SJCRH30 (cell line): ENCODE measurements around the gene PBX4. TPM values are rescaled to one million over a fixed set of nuclear protein-coding genes. Genes with fewer than 3 reads are reported as not detected.
"Not testable (repeated sequence)": the region's sequence is repeated elsewhere in the genome, so short reads cannot be mapped to it uniquely, and the experiment has no call there.

Experiments used
- DNase-seq, 2 experiments: peaks; one replicate each; pipeline ENCODE4 v3.0.0-alpha.2; 2015 to 2020
- H3K27ac ChIP-seq: fragments of 250-450 bp; sonication (Bioruptor Pico); 2 replicates; pipeline ENCODE4 v1.5.1; 2020; ENCODE audit warnings: mild to moderate bottlenecking, moderate library complexity
- H3K27me3 ChIP-seq: fragments of 250-450 bp; sonication (Bioruptor Pico); 2 replicates; pipeline ENCODE4 v1.5.1; 2020; ENCODE audit warnings: mild to moderate bottlenecking, moderate library complexity
- H3K36me3 ChIP-seq: fragments of 250-450 bp; sonication (Bioruptor Pico); 2 replicates; pipeline ENCODE4 v1.5.1; 2020; ENCODE audit warnings: mild to moderate bottlenecking, moderate library complexity
- H3K4me1 ChIP-seq: fragments of 250-450 bp; sonication (Bioruptor Pico); 2 replicates; pipeline ENCODE4 v1.5.1; 2020; ENCODE audit warnings: mild to moderate bottlenecking, moderate library complexity
- H3K4me3 ChIP-seq: fragments of 250-450 bp; sonication (Bioruptor Pico); 2 replicates; pipeline ENCODE4 v1.5.1; 2020; ENCODE audit warnings: mild to moderate bottlenecking, moderate library complexity
- H3K9me3 ChIP-seq: fragments of 250-450 bp; sonication (Bioruptor Pico); replicated peaks from 2 replicates; pipeline ENCODE4 v1.5.1; 2020; ENCODE audit warnings: mild to moderate bottlenecking, moderate library complexity
- total RNA-seq: library from RNA; depleted of rRNA; stranded (reverse); fragments of >200 nt; shearing (Covaris generic); gene quantifications from 2 replicates; pipeline ENCODE4 v1.2.3, GENCODE V29; 2014

The PBX4 gene
- total RNA-seq, 1 experiment from 2014 or later, result 3.6 TPM

DNA sequence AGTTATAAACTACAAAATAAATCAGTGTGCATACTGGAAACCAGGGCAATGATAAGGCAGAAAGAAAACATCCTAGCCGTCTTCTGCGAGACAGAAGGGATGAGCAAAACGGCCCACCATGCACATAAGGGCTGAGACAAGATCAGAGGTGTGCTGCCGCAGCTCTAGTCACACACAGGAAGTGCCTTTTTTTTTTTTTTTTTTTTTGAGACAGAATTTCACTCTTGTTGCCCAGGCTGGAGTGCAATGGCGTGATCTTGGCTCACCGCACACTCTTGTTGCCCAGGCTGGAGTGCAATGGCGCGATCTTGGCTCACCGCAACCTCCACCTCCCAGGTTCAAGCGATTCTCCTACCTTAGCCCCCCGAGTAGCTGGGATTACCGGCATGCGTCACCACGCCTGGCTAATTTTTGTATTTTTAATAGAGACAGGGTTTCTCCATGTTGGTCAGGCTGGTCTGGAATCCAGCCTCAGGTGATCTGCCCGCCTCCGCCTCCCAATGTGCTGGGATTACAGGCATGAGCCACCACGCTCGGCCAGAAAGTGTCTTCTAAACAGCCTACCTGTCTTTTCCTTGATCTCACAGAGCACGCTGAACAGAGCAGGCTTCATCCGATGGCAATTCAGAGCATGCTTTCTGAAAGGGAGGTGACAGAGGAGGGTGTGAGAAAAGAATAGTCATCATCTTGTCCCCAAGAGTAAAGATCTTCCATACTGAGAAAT lies 19.6 kb downstream of the PBX4 start:
- H3K27ac ChIP-seq, DNase-seq: not testable (repeated sequence)

DNA sequence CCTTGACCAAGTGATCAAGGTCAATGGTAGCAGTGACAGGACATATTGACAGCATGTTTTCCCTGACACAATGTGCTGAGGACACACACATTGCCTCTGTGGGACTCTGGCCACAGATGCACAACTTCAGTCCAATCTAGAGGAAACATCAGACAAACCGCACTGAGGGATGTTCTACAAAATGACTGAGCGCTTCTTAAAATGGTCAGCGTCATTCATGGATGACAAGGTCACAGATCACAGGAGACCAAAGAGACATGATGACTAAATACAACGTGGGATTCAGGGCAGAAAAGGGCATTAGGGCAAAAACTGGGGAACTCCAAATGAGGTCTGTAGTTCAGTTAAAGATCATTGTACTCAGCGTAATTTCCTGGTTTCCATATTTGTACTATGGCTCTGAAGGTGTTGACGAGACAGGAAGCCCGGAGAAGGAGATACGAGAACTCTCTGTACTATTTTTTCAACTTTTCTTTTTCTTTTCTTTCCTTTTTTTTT lies 20.6 kb downstream of the PBX4 start:
- Histone ChIP-seq H3K36me3 (no peaks in the 10 kb centered on the region), H3K9me3 (no peaks in the 10 kb centered on the region), H3K4me3 (no peak overlapping the region), H3K27me3 (no peaks in the 10 kb centered on the region), H3K27ac (no peak overlapping the region), H3K4me1 (no peaks in the 10 kb centered on the region)
- no peak for DNase-seq

More for the DNA sequence above, 19.6 kb downstream of the PBX4 start:
- not testable (repeated sequence) for H3K27me3 ChIP-seq, H3K4me1 ChIP-seq, H3K9me3 ChIP-seq, H3K36me3 ChIP-seq, H3K4me3 ChIP-seq

DNA sequence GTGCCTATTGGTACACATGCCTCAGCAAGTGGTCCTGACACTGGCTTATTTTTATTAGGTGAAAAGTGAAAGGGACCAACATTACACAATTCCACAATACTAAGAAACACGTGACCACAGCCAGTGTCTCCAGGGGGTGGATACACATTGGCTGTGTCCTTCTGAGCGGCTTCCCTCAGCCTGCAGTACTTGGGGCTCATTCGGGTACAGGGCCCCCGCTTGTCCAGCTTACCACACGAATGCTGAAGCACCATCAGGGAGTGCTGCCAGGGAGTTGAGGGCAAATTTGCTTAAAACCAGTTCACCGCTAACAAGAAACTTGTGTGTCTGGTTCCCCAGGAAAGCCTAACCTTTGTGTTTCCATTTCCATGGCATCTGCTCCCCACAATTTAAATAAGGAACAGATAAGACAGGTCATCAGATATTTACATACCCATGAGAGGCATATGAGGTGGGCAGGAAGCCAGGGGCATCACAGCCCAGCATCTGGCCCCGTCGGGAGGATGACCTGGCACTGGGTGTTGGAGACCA lies 23.3 kb downstream of the PBX4 start:
- no peak overlapping the region for H3K27ac ChIP-seq
- H3K4me3 ChIP-seq, result no peak overlapping the region
- DNase-seq, result no peak
- H3K9me3 ChIP-seq, result no peaks in the 10 kb centered on the region
- no peaks in the 10 kb centered on the region for H3K36me3 ChIP-seq
- H3K4me1 ChIP-seq, result peaks cover 11% of the 10 kb centered on the region
- H3K27me3 ChIP-seq, result no peaks in the 10 kb centered on the region

DNA sequence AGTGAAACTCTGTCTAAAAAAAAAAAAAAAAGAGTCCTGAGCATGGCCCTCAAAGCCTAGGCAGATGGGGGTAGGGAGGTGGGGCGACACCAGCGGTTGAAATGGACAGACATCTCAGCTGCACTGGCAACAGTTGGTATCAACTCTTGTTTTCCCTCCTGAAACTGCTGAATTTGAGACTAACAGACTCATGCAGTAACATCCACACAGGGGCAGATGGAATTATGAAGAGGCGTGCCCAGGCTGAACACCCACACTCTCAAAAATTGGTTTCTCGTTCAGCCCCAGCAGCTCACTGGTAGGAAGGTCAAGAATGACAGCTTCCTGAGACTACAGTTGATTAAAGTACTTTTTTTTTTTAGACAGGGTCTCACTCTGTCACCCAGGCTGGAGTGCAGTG lies 24.1 kb downstream of the PBX4 start:
- no peaks in the 10 kb centered on the region for H3K9me3 ChIP-seq
- peaks cover 11% of the 10 kb centered on the region for H3K4me1 ChIP-seq
- H3K4me3 ChIP-seq, result no peak overlapping the region
- H3K36me3 ChIP-seq, result no peaks in the 10 kb centered on the region
- no peaks in the 10 kb centered on the region for H3K27me3 ChIP-seq
- H3K27ac ChIP-seq, result no peak overlapping the region
- no peak for DNase-seq

DNA sequence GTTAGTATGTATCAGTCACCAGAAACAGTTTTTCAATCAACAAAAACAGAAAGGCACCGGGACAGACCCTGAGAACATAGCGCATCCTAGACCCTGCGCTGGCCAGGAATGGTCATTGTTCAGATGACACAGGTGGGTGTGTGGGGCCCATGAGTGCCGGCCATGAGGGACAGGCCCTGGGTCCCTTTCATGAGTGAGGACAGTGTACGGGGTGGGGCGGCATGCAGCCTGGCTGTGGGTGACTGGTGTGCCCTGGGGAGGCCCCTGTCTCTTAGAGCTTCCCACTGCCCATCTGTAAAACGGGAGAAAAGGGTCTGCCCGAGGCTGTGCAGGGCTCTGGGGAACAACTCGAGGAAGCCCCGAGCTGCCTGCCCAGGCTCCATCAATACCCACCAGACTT lies 25.8 kb downstream of the PBX4 start:
- no peaks in the 10 kb centered on the region for H3K9me3 ChIP-seq

DNA sequence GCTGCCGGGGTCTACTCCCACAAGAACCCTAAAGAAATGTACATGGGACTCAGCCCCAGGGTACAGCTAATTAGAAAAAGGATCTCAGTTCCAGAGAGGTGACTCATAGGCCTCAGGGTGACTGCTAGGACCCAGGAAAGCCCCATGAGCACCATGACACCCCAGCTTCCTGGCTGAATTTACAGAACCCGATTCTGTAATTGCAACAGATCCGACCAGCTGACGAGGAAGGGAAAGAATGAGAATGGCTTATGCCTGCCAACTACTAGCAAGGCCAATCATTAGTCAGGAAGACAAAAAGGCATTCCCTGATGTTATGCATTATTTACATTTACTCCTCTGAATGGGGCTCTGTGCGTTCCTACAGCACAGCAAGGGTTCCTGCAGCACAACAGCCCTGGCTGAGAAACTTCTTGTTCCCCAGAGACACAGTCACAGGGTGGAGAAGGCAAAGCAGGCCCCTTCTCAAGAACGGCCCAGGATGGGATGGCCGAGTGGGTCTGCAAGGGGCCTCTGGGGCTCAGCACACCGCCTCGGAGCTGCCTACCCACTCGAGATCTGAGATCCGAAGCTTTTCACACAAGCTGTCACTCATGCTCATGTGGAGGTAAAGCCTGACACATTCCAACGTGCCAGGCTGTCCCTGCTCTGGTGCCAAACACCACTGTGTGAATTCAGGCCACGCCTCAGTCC lies 27.2 kb downstream of the PBX4 start:
- DNase-seq, result peak; percentile 78 to 85
- peak overlapping the region; percentile 7; the same call in 1 of the 2 replicates for H3K4me3 ChIP-seq
- no peaks in the 10 kb centered on the region for H3K36me3 ChIP-seq
- peak overlapping the region; percentile 50 for H3K27ac ChIP-seq
- no peaks in the 10 kb centered on the region for H3K9me3 ChIP-seq
- H3K4me1 ChIP-seq, result peaks cover 11% of the 10 kb centered on the region
- no peaks in the 10 kb centered on the region for H3K27me3 ChIP-seq

More for the DNA sequence above, 25.8 kb downstream of the PBX4 start:
- no peaks in the 10 kb centered on the region for H3K36me3 ChIP-seq
- peaks cover 11% of the 10 kb centered on the region for H3K4me1 ChIP-seq
- no peak for DNase-seq
- H3K4me3 ChIP-seq, result no peak overlapping the region
- no peaks in the 10 kb centered on the region for H3K27me3 ChIP-seq
- no peak overlapping the region; the same call in 1 of the 2 replicates for H3K27ac ChIP-seq

DNA sequence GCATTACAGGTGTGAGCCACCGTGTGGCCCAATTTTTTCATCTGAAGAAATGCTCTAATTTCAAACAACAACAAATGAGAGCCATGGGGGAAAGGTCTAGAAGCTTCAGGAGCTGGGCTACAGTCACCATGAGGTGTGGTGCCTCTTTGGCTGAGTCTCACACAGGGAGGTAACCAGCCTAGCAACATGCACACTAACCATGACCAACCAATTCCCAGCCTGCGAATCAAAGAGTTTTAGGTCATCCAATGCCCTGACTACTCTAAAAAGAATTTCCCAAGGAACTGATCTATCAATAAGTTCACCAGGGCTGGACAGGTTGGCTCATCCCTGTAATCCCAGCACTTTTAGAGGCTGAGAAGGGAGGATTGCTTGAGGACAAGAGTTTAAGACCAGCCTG lies 29.9 kb downstream of the PBX4 start:
- Histone ChIP-seq H3K4me3 (no peak overlapping the region), H3K27me3 (no peaks in the 10 kb centered on the region), H3K4me1 (peaks cover 11% of the 10 kb centered on the region), H3K36me3 (no peaks in the 10 kb centered on the region), H3K27ac (no peak overlapping the region), H3K9me3 (no peaks in the 10 kb centered on the region)
- DNase-seq, result no peak

DNA sequence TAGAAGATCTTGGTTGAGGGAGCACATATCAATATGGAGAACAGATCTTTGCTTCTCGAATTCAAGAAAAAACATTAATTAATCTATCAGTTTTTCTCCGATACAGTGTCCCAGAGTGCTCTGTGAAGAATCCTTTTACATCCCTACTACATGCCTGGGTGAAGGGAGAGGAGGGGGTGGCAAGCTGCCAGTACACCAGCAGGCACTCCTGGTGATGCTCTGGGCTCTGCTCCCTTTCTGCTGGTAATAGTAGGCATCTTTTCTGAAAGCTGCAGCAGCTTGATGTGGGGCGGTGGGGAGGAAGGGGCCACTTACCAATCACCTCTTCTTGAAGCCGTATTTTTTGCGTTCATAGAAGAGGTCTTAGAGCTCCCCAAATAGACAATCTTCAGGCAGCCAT lies 30.7 kb downstream of the PBX4 start:
- H3K27ac ChIP-seq, result no peak overlapping the region
- DNase-seq, result no peak
- H3K4me3 ChIP-seq, result no peak overlapping the region
- no peaks in the 10 kb centered on the region for H3K27me3 ChIP-seq
- H3K4me1 ChIP-seq, result peaks cover 11% of the 10 kb centered on the region
- H3K9me3 ChIP-seq, result no peaks in the 10 kb centered on the region
- no peaks in the 10 kb centered on the region for H3K36me3 ChIP-seq

DNA sequence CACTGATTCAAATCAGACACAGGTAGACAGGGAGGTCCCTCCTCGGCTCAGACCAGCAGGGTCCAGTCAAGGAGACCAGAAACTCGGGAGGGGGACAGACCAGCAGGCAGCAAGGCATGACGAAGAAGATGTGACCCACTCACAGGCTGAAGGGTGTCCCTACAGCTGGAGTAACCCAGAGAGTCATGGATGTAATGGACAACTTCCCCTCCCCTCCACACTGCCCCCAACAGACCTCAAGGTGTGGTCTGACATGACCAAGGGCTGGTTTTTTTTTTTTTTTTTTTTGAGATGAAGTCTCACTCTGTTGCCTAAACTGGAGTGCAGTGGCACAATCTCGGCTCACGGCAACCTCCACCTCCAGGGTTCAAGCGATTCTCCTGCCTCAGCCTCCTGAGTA lies 34.1 kb downstream of the PBX4 start:
- H3K27ac ChIP-seq, result no peak overlapping the region
- H3K9me3 ChIP-seq, result no peaks in the 10 kb centered on the region
- no peak overlapping the region for H3K4me3 ChIP-seq
- no peaks in the 10 kb centered on the region for H3K36me3 ChIP-seq
- DNase-seq, result no peak
- peaks cover 2% of the 10 kb centered on the region; the same call in 1 of the 2 replicates for H3K4me1 ChIP-seq
- no peaks in the 10 kb centered on the region for H3K27me3 ChIP-seq

DNA sequence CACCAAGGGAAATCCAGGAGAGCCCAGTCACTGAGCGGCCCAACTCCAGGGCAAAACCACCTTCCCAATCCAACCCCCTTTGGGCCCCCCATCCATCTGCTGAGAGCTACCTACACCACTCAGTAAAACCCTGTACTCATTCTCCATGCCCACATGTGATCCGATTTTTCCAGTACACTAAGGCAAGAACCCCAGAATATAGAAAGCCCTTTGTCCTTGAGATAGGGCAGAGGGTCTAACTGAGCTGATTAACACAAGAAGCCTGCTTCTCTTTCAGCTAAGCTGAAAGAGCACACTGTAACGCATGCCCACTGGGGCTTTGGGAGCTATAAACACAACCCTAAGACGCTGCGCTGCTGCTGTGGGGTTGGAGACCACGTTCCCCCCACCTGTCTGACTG lies 36.0 kb downstream of the PBX4 start:
- H3K36me3 ChIP-seq, result no peaks in the 10 kb centered on the region
- peaks cover 8% of the 10 kb centered on the region for H3K4me1 ChIP-seq
- H3K9me3 ChIP-seq, result no peaks in the 10 kb centered on the region
- no peak overlapping the region for H3K27ac ChIP-seq
- DNase-seq, result no peak
- no peak overlapping the region for H3K4me3 ChIP-seq
- no peaks in the 10 kb centered on the region for H3K27me3 ChIP-seq

DNA sequence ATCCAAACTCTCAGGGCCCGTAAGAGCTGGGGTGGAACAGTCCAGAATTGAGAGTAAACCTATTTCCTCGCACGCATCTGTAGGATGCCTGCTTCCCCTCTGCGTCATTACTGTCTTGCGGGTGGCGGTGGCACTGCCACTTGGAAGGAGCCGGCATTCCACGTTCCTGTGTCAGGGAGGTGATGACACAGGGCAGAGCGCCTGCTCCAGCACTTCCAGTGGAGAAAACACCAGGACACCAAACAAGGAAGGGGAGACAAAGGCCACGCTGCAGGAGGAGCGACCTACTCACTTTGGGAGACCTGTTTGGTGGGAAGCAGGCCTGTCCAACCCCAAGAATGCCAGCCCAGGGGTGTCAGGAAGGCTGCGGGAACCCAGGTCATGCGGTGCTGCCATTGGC lies 37.1 kb downstream of the PBX4 start:
- Histone ChIP-seq H3K36me3 (no peaks in the 10 kb centered on the region), H3K9me3 (no peaks in the 10 kb centered on the region), H3K27ac (no peak overlapping the region), H3K27me3 (no peaks in the 10 kb centered on the region), H3K4me1 (peaks cover 16% of the 10 kb centered on the region), H3K4me3 (no peak overlapping the region)
- no peak for DNase-seq

DNA sequence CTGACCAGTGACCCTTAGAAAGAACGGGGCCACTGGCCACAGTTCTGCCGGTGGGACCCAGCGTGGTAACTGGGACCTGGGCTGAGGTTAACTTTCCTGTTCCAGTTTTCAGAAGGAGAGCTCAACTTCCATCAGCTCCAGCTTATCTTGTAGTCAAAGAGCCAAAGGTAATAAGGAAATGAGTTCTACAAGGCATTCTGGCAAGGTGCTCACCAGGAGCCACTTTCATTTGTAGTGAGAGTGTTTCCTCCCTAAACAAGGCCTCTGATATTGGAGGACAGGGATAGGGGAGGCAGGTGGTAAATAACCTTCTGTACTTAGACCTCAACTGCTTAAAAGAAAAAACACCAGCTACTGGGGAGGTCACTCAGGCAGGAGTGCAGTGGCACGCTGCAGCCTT lies 38.1 kb downstream of the PBX4 start:
- H3K4me3 ChIP-seq, result no peak overlapping the region
- H3K9me3 ChIP-seq, result no peaks in the 10 kb centered on the region
- DNase-seq, result no peak
- H3K27me3 ChIP-seq, result no peaks in the 10 kb centered on the region
- H3K27ac ChIP-seq, result no peak overlapping the region
- H3K36me3 ChIP-seq, result no peaks in the 10 kb centered on the region
- peaks cover 16% of the 10 kb centered on the region for H3K4me1 ChIP-seq

DNA sequence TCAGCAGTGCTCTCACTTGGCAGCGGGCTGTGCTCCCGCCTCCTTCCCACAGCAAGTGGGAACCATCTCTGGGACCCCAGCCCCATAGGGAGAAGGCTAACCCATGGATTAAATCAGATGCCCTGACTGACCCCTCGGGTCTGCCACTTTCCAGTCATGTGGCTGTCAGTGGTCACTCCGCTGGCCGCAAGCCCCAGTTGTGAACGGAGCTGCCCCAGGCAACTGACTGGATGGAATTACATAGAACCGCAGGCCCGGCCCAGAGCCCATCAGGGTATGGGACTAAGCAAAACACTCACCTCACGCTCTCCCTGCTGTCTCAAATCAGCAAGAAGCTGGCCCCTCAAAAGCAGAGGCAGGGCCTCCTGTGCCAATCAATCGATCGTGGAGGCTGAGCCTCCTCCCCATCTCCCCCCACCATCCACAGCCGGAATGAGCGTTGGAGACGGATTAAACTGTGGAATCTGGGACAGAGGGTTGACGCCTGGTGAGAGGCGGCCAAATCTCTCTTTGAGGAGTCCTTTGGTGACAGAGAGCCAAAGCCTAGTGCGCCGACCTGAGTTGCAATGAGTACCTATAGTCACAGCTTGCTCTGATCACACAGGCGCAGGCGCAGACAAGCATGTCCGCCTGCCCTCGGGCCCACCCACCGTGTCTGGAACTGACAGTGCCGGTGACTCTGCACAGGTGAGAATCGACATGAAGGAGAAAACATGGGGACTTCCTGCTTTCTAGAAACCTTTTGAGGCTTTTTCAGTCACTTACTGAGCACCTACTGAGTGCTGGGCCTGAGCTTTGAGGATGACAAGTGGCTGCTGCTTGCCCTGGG lies 38.7 kb downstream of the PBX4 start:
- Histone ChIP-seq H3K4me1 (peaks cover 16% of the 10 kb centered on the region), H3K36me3 (no peaks in the 10 kb centered on the region), H3K4me3 (no peak overlapping the region), H3K27me3 (no peaks in the 10 kb centered on the region), H3K9me3 (no peaks in the 10 kb centered on the region), H3K27ac (peak overlapping the region; percentile 26; the same call in 1 of the 2 replicates)
- DNase-seq, result peak; percentile 58 to 74

DNA sequence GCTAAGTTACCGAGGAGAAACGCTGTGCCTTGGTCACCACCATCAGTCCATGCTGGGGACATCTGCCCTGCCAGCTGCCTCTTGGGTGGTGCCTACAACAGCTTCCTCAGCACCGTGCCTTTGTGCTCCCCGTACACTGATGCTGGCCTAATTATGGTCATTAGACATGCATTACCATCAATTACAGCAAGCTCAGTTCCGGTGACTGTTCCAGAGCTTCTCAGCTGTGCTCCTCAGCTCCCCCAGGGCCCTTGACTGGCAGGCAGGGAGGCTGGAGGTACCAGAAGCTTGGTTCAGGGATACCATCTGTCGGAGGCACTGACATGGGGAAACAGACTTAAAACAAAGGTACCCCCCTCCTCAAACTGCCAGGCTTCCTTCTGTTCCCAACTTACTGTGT lies 40.2 kb downstream of the PBX4 start:
- Histone ChIP-seq H3K27ac (peak overlapping the region; percentile 35), H3K27me3 (no peaks in the 10 kb centered on the region), H3K4me1 (peaks cover 16% of the 10 kb centered on the region), H3K4me3 (no peak overlapping the region), H3K36me3 (no peaks in the 10 kb centered on the region), H3K9me3 (no peaks in the 10 kb centered on the region)
- peak; percentile 67 to 73 for DNase-seq

DNA sequence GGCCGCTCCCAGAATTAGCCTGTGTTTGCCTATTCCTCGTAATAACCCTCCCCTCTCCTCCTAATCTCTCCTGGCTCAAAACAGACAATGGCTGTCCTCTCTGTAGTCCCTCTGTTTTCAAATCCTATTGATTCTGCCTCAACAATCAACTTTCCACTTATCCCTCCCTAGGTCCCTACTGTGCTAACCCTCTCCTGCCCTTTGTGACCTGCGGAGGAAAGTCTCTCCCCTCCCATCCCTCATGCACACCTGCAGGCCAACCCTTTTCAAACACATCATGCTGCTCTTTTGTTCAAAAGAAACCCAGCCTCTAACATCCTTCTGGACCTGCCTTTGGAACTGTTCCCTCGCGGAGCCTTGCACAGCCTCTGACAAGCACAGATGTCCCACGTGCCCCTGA lies 43.1 kb downstream of the PBX4 start:
- no peak overlapping the region for H3K27ac ChIP-seq
- no peak for DNase-seq

More for the DNA sequence above, 43.1 kb downstream of the PBX4 start:
- Histone ChIP-seq H3K9me3 (no peaks in the 10 kb centered on the region), H3K36me3 (no peaks in the 10 kb centered on the region), H3K27me3 (no peaks in the 10 kb centered on the region), H3K4me1 (peaks cover 16% of the 10 kb centered on the region), H3K4me3 (no peak overlapping the region)
